Mammary epithelial cell (primary cell): Measurements from ENCODE around the gene AEBP1.

Source experiments
- EZH2 ChIP-seq: IDR thresholded peaks from 2 replicates; pipeline ENCODE4 v1.6.1; 2012; ENCODE audit warnings: low read length, inconsistent platforms, borderline replicate concordance
- TF ChIP-seq, protein P1 (sequence below), 2 donors: IDR thresholded peaks in 1 of 2; conservative IDR thresholded peaks in 1 of 2; 2 replicates each; pipeline ENCODE4 v1.5.1; 2011 to 2012; ENCODE audit warnings: inconsistent platforms in 2 of 2, low read length in 2 of 2, mild to moderate bottlenecking in 2 of 2, control low read depth in 1 of 2, low read depth in 1 of 2; ENCODE audit not compliant: insufficient read depth in 1 of 2; ENCODE audit errors: extremely low read depth in 1 of 2

DNA sequence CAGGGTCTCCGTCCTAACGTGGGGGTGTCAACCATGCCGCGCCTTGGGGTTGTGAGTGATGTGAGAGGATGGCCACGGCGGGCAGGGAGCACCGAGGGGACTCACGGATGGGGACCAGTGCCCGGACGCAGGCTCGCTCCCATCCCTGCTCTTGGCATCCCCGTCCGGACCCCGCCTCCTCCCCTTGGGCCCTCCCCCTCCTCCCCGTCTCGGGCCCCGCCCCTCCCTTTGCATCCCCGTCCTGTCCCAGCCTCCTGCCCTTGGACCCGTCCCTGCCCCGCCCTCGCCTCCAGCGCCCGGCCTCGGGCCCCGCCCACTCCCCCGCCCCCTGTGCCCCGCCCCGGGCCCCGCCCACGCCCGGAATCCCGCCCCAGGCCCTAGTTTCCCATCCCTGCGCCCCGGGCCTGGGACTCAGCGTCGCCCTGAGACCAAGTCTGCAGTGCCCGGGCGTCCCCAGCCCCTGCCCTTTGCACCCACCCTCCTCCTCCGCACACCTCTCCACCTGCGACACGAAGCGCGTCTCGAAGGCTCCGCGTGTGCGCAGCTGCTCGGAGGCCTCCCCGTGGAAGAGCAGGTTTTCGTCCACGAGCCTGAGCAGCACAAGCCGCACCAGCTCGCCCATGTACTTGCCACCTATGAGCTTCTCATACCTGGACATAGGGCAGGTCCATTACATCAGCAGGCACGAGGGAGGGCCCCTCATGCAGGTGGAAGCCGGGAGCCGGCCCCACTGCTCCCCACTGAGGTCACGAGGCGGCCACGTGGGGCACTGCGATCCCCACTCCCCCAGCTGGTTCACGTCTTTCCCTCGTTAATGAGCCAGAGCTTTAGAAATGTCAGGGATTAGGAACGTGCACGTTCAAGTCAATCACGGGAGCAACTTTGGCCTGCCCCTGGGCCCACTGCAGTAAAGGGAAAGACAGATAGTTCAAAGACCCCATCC is 42.1 kb downstream of the AEBP1 start:
- TF ChIP-seq, protein P1, sequence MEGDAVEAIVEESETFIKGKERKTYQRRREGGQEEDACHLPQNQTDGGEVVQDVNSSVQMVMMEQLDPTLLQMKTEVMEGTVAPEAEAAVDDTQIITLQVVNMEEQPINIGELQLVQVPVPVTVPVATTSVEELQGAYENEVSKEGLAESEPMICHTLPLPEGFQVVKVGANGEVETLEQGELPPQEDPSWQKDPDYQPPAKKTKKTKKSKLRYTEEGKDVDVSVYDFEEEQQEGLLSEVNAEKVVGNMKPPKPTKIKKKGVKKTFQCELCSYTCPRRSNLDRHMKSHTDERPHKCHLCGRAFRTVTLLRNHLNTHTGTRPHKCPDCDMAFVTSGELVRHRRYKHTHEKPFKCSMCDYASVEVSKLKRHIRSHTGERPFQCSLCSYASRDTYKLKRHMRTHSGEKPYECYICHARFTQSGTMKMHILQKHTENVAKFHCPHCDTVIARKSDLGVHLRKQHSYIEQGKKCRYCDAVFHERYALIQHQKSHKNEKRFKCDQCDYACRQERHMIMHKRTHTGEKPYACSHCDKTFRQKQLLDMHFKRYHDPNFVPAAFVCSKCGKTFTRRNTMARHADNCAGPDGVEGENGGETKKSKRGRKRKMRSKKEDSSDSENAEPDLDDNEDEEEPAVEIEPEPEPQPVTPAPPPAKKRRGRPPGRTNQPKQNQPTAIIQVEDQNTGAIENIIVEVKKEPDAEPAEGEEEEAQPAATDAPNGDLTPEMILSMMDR (conservative IDR thresholded peaks at IDR 0.05 in 1 of 2, IDR thresholded peaks at IDR 0.05 in 1 of 2; ENCODE audit: extremely low read depth in 1 of 2, insufficient read depth in 1 of 2, low read depth in 1 of 2, low read length in 2 of 2) = no peak
- TF ChIP-seq EZH2 = no peak
